H7 (cell line): ENCODE results near the gene LITAFD. TPM values are rescaled to one million over a fixed set of nuclear protein-coding genes. Genes with fewer than 3 reads are reported as not detected.
"Not testable (repeated sequence)": the region's sequence is repeated elsewhere in the genome, so short reads cannot be mapped to it uniquely, and the experiment has no call there.

Experiments used
- DNase-seq: peaks from one replicate; pipeline ENCODE4 v3.0.0; 2012
- H3K27me3 ChIP-seq: 2 replicates; pipeline ENCODE4 v1.6.0; 2011; ENCODE audit warnings: mild to moderate bottlenecking, low read length; ENCODE audit not compliant: control insufficient read depth, insufficient read depth
- H3K36me3 ChIP-seq: replicated peaks from 2 replicates; pipeline ENCODE4 v1.5.1; 2011; ENCODE audit warnings: low read length; ENCODE audit not compliant: control insufficient read depth, insufficient read depth
- H3K4me3 ChIP-seq: 2 replicates; pipeline ENCODE4 v1.5.1; 2011; ENCODE audit warnings: low read depth, mild to moderate bottlenecking, control low read depth, low read length, moderate library complexity; ENCODE audit not compliant: insufficient read depth
- total RNA-seq: library from RNA; depleted of rRNA; stranded (reverse); fragments of >200 nt; shearing (Covaris generic); gene quantifications from 2 replicates; pipeline ENCODE4 v1.2.3, GENCODE V29; 2014

The LITAFD gene
- total RNA-seq, 1 experiment from 2014 or later = not detected

- DNase-seq = no peak
- H3K27me3 ChIP-seq = no peaks in the 10 kb centered on the region
- H3K4me3 ChIP-seq = no peak overlapping the region
- H3K36me3 ChIP-seq = peaks cover 31% of the 10 kb centered on the region
Measured at GRCh38 chr16:8908810-8909468, 26.8 kb downstream of the LITAFD start.

GRCh38 chr16:8910811-8911210 lies 28.7 kb downstream of the LITAFD start:
- DNase-seq = no peak
- Histone ChIP-seq H3K4me3 (no peak overlapping the region), H3K27me3 (no peaks in the 10 kb centered on the region), H3K36me3 (peaks cover 32% of the 10 kb centered on the region)

GRCh38 chr16:8912793-8913192 lies 30.6 kb downstream of the LITAFD start:
- no peak for DNase-seq
- Histone ChIP-seq H3K4me3 (no peak overlapping the region), H3K27me3 (no peaks in the 10 kb centered on the region), H3K36me3 (peaks cover 32% of the 10 kb centered on the region)

GRCh38 chr16:8914098-8914497 lies 31.9 kb downstream of the LITAFD start:
- H3K36me3 ChIP-seq = peaks cover 27% of the 10 kb centered on the region
- no peak for DNase-seq
- H3K27me3 ChIP-seq = no peaks in the 10 kb centered on the region
- H3K4me3 ChIP-seq = no peak overlapping the region

- peaks cover 29% of the 10 kb centered on the region for H3K36me3 ChIP-seq
- DNase-seq = no peak
- H3K27me3 ChIP-seq = no peaks in the 10 kb centered on the region
- no peak overlapping the region for H3K4me3 ChIP-seq
Measured at GRCh38 chr16:8915722-8916301, 33.7 kb downstream of the LITAFD start.

GRCh38 chr16:8916541-8917225 lies 34.5 kb downstream of the LITAFD start:
- H3K4me3 ChIP-seq = no peak overlapping the region
- no peaks in the 10 kb centered on the region for H3K27me3 ChIP-seq
- peaks cover 33% of the 10 kb centered on the region for H3K36me3 ChIP-seq
- no peak for DNase-seq

- DNase-seq, H3K27me3 ChIP-seq, H3K4me3 ChIP-seq: not testable (repeated sequence)
- peaks cover 36% of the 10 kb centered on the region for H3K36me3 ChIP-seq
Measured at GRCh38 chr16:8917336-8917735, 35.2 kb downstream of the LITAFD start.

GRCh38 chr16:8919089-8919933 lies 37.2 kb downstream of the LITAFD start:
- Histone ChIP-seq H3K27me3 (no peaks in the 10 kb centered on the region), H3K4me3 (no peak overlapping the region), H3K36me3 (peaks cover 41% of the 10 kb centered on the region)
- DNase-seq = no peak

GRCh38 chr16:8919934-8920462 lies 37.8 kb downstream of the LITAFD start:
- no peaks in the 10 kb centered on the region for H3K27me3 ChIP-seq
- no peak overlapping the region for H3K4me3 ChIP-seq
- peaks cover 35% of the 10 kb centered on the region for H3K36me3 ChIP-seq
- no peak for DNase-seq

GRCh38 chr16:8920645-8921346 lies 38.6 kb downstream of the LITAFD start:
- Histone ChIP-seq H3K4me3 (no peak overlapping the region), H3K36me3 (peaks cover 31% of the 10 kb centered on the region), H3K27me3 (no peaks in the 10 kb centered on the region)
- no peak for DNase-seq

GRCh38 chr16:8921347-8921984 lies 39.3 kb downstream of the LITAFD start:
- DNase-seq = no peak
- no peaks in the 10 kb centered on the region for H3K27me3 ChIP-seq
- peaks cover 29% of the 10 kb centered on the region for H3K36me3 ChIP-seq
- no peak overlapping the region for H3K4me3 ChIP-seq

- no peak overlapping the region for H3K4me3 ChIP-seq
- peaks cover 29% of the 10 kb centered on the region for H3K36me3 ChIP-seq
- DNase-seq = no peak
- H3K27me3 ChIP-seq = no peaks in the 10 kb centered on the region
Measured at GRCh38 chr16:8923199-8923598, 41.0 kb downstream of the LITAFD start.

- Histone ChIP-seq H3K36me3 (peaks cover 27% of the 10 kb centered on the region), H3K4me3 (no peak overlapping the region), H3K27me3 (no peaks in the 10 kb centered on the region)
- no peak for DNase-seq
Measured at GRCh38 chr16:8924214-8924613, 42.1 kb downstream of the LITAFD start.
